Neutrophil (primary cell): ENCODE results near the gene ITPR2.

Source experiments
- H3K27ac ChIP-seq: fragments of 200-600 bp; sonication (generic); 2 replicates; pipeline ENCODE4 v1.5.1; 2016; ENCODE audit warnings: mild to moderate bottlenecking, moderate library complexity
- H3K27me3 ChIP-seq: fragments of 200-600 bp; sonication (generic); 2 replicates; pipeline ENCODE4 v1.6.0; 2016; ENCODE audit warnings: mild to moderate bottlenecking
- H3K36me3 ChIP-seq: fragments of 200-600 bp; sonication (generic); 2 replicates; pipeline ENCODE4 v1.5.1; 2017
- H3K4me1 ChIP-seq, 2 experiments: fragments of 200-600 bp in 1 of 2; sonication (generic) in 1 of 2; 1 replicate in 1 of 2; 2 replicates in 1 of 2; pipeline versions ENCODE4 v1.5.1 to v1.6.1; 2013 to 2016; ENCODE audit warnings: low read depth in 1 of 2, low read length in 1 of 2, mild to moderate bottlenecking in 1 of 2, moderate library complexity in 1 of 2; ENCODE audit not compliant: control insufficient read depth in 1 of 2, insufficient read depth in 1 of 2
- H3K4me3 ChIP-seq, 2 experiments: fragments of 200-600 bp in 1 of 2; sonication (generic) in 1 of 2; 1 replicate in 1 of 2; 2 replicates in 1 of 2; pipeline ENCODE4 v1.5.1; 2013 to 2016; ENCODE audit warnings: low read depth in 1 of 2, low read length in 1 of 2, mild to moderate bottlenecking in 1 of 2, moderate library complexity in 1 of 2
- H3K9me3 ChIP-seq: fragments of 200-600 bp; sonication (generic); 2 replicates; pipeline ENCODE4 v1.5.1; 2016
- TF ChIP-seq, protein P1 (sequence below): fragments of 200-600 bp; sonication (generic); IDR thresholded peaks from 2 replicates; pipeline ENCODE4 v1.5.1; 2016; ENCODE audit warnings: antibody characterized with exemption

The ITPR2 gene

DNA sequence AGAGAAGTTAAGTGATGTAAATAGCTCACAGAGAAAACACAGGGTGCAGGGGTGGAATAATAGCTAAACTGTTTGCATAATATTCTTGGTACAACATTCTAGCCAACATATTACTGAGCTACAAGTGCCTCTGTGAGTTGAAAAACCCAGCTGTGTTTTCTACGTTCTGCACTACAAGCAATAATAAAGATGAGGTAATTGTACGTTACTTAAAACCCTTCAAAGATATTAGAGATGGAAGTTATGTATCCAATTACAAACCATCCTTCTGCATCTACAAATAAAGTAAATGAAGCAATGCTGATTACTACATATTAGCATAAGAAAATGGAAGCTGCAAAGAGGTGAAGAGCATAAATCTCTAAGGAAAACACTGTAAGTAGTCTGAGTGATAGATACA lies 366.3 kb downstream of the ITPR2 start:
- H3K4me3 ChIP-seq, result no peak overlapping the region
- no peaks in the 10 kb centered on the region for H3K9me3 ChIP-seq
- peaks cover 9% of the 10 kb centered on the region for H3K36me3 ChIP-seq
- peaks cover 21 to 23% of the 10 kb centered on the region in 2 experiments for H3K4me1 ChIP-seq
- H3K27me3 ChIP-seq, result no peaks in the 10 kb centered on the region
- H3K27ac ChIP-seq, result no peak overlapping the region
- TF ChIP-seq, protein P1, sequence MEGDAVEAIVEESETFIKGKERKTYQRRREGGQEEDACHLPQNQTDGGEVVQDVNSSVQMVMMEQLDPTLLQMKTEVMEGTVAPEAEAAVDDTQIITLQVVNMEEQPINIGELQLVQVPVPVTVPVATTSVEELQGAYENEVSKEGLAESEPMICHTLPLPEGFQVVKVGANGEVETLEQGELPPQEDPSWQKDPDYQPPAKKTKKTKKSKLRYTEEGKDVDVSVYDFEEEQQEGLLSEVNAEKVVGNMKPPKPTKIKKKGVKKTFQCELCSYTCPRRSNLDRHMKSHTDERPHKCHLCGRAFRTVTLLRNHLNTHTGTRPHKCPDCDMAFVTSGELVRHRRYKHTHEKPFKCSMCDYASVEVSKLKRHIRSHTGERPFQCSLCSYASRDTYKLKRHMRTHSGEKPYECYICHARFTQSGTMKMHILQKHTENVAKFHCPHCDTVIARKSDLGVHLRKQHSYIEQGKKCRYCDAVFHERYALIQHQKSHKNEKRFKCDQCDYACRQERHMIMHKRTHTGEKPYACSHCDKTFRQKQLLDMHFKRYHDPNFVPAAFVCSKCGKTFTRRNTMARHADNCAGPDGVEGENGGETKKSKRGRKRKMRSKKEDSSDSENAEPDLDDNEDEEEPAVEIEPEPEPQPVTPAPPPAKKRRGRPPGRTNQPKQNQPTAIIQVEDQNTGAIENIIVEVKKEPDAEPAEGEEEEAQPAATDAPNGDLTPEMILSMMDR, result no peak

DNA sequence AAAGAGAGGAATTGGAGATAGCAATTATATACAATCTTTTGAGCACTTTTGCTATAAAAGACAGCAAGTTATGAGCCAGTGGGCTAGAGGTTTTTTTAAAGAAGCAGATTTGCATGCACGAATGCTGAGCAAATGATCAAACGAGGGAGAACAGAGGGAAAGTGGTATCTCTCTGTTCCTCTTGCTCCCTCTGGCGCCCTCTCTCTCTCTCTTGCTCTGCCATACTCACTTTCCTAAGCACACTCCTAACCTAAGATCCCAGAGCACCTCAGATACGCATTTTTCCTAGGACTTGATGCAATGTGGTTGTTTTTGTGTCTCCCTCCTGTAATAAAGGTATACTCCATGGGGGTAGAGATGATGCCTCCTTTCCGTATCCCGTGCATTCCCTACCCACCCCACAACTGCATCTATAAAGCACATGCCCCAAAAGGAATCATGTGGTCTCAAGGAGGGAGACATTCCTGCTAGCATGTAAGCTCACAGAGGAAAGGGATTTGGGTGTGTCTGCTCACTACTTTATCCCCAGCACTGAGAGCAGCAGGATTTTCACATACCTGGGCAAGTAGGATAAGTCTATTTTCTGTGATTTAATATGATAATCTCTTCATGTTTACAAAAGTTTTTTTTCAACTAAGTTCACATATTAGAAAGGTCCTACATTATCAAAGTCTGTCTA lies 367.4 kb downstream of the ITPR2 start:
- H3K27ac ChIP-seq, result no peak overlapping the region
- H3K9me3 ChIP-seq, result no peaks in the 10 kb centered on the region
- H3K4me3 ChIP-seq, result no peak overlapping the region
- TF ChIP-seq, protein P1, result no peak
- H3K4me1 ChIP-seq, result peaks cover 12 to 14% of the 10 kb centered on the region in 2 experiments
- peaks cover 9% of the 10 kb centered on the region for H3K36me3 ChIP-seq
- H3K27me3 ChIP-seq, result no peaks in the 10 kb centered on the region

DNA sequence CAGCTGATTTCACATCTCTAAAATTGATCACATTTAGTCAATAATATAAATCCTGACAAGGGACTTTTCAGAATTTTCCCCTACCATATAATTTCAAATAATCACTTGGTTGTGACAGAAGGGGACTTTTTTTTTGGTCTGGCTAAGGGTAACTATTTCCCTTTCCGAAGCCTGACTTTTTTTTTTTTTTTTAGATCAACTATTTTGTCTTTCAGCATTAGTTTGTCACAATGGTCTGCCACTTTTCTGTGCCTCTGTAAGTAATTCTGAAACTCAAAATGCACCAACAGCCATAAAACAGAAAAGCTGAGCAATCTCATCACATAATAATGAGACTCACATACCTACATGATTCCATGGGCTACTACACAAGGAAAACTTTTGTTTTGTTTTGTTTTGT lies 371.2 kb downstream of the ITPR2 start:
- H3K27me3 ChIP-seq, result no peaks in the 10 kb centered on the region
- H3K4me3 ChIP-seq, result no peak overlapping the region
- H3K36me3 ChIP-seq, result peaks cover 9% of the 10 kb centered on the region
- no peak overlapping the region for H3K27ac ChIP-seq
- no peaks in the 10 kb centered on the region for H3K9me3 ChIP-seq
- H3K4me1 ChIP-seq, result peaks cover 5 to 7% of the 10 kb centered on the region in 2 experiments
- TF ChIP-seq, protein P1, result no peak

DNA sequence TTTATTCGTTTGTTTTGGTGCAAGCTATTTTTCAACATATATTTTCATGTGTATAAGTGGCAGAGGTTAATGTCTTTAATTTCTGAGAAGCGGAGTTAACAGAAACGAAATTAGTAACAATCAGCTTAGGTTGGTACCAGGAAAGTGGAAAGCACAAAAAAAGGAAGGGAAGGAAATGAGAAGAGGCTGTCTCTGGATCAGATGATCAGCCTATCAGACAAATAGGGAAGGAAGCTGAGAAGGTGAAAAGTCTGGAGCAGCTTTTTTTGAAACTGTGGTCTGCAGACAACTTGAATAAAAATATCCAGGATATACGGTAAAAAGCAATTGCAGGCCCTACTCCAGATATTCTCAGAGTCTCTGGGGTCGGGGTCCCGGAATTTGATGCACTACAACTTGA lies 372.6 kb downstream of the ITPR2 start:
- H3K4me1 ChIP-seq, result peaks cover 5 to 7% of the 10 kb centered on the region in 2 experiments
- H3K9me3 ChIP-seq, result no peaks in the 10 kb centered on the region
- TF ChIP-seq, protein P1, result no peak
- H3K27ac ChIP-seq, result no peak overlapping the region
- no peaks in the 10 kb centered on the region for H3K27me3 ChIP-seq
- H3K36me3 ChIP-seq, result peaks cover 9% of the 10 kb centered on the region
- no peak overlapping the region for H3K4me3 ChIP-seq

DNA sequence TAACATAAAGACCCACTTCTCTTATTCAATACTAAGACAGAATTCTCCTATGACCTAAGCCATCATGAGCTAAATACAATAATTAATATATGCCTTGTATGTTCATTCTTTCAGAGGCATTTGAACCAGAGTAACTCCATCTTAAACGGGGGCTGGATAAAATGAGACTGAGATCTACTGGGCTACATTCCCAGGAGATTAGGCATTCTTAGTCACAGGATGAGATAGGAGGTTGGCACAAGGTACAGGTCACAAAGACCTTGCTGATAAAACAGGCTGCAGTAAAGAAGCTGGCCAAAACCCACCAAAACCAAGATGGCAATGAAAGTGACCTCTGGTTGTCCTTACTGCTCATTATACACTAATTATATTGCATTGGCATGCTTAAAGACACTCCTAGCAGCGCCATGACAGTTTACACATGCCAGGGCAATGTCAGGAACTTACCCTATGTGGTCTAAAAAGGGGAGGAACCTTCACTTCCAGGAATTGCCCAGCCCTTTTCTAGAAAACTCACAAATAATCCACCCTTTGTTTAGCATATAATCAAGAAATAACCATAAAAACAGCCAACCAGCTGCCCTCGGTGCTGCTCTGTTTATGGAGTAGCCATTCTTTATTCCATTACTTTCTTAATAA lies 376.9 kb downstream of the ITPR2 start:
- TF ChIP-seq, protein P1, result no peak
- no peaks in the 10 kb centered on the region for H3K9me3 ChIP-seq
- H3K36me3 ChIP-seq, result no peaks in the 10 kb centered on the region
- no peak overlapping the region for H3K27ac ChIP-seq
- H3K4me1 ChIP-seq, result peaks cover 5 to 7% of the 10 kb centered on the region in 2 experiments
- no peaks in the 10 kb centered on the region for H3K27me3 ChIP-seq
- H3K4me3 ChIP-seq, result no peak overlapping the region
